WI38 (cell line): Measurements from ENCODE around the gene KRT76.

ENCODE experiments used
- H3K4me3 ChIP-seq: 2 replicates; pipeline ENCODE4 v1.5.1; 2011; ENCODE audit warnings: low read depth, mild to moderate bottlenecking, control low read depth, low read length
- CTCF ChIP-seq: IDR thresholded peaks from 2 replicates; pipeline ENCODE4 v1.5.1; 2012; ENCODE audit warnings: low read depth, mild to moderate bottlenecking, control low read depth, low read length

KRT76 gene

GRCh38 chr12:52722680-52723079, 54.5 kb downstream of the KRT76 start:
- no peak for TF ChIP-seq CTCF
- H3K4me3 ChIP-seq: no peak overlapping the region

GRCh38 chr12:52721838-52722470, 55.2 kb downstream of the KRT76 start:
- H3K4me3 ChIP-seq: no peak overlapping the region
- no peak for TF ChIP-seq CTCF

- TF ChIP-seq CTCF: no peak
- H3K4me3 ChIP-seq: no peak overlapping the region
Observed at GRCh38 chr12:52720365-52720886, 56.7 kb downstream of the KRT76 start.
